GM12864 (cell line): ENCODE data around the gene RDX.

ENCODE experiments used
- DNase-seq: peaks from one replicate; pipeline ENCODE4 v3.0.0-alpha.2; 2011; ENCODE audit warnings: low read depth
- H3K4me3 ChIP-seq: 2 replicates; pipeline ENCODE4 v1.5.1; 2011; ENCODE audit warnings: mild to moderate bottlenecking, low read depth, low read length, control low read depth
- CTCF ChIP-seq: IDR thresholded peaks from 2 replicates; pipeline ENCODE4 v1.5.1; 2011; ENCODE audit warnings: low read depth, mild to moderate bottlenecking, moderate library complexity, low read length, control low read depth, inconsistent platforms; ENCODE audit errors: missing control alignments

RDX gene

GRCh38 chr11:110160437-110160836 is 136.0 kb downstream of the RDX start:
- no peak overlapping the region for H3K4me3 ChIP-seq
- no peak for DNase-seq
- no peak for TF ChIP-seq CTCF

DNA sequence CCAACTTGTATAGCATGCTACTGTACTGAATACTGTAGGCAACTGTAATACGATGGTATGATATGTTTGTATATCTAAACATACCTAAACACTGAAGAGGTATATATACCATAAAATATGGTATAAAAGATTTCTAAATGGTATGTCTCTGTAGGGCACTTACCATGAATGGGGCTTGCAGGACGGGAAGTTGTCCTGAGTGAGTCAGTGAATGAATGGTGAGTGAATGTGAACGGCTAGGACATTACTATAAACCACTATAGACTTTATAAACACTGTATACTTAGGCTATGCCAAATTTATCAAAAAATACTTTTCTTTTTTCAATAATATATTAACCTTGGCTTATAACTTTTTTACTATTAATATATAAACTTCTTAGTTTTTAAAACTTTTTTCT is 136.4 kb downstream of the RDX start:
- DNase-seq: no peak
- no peak for TF ChIP-seq CTCF
- H3K4me3 ChIP-seq: no peak overlapping the region

- no peak overlapping the region for H3K4me3 ChIP-seq
- no peak for TF ChIP-seq CTCF
Observed at GRCh38 chr11:110159476-110159875, 136.9 kb downstream of the RDX start.

GRCh38 chr11:110158317-110159200 is 137.9 kb downstream of the RDX start:
- no peak overlapping the region for H3K4me3 ChIP-seq
- TF ChIP-seq CTCF: no peak
- no peak for DNase-seq

More at GRCh38 chr11:110159476-110159875, 136.9 kb downstream of the RDX start:
- no peak for DNase-seq

DNA sequence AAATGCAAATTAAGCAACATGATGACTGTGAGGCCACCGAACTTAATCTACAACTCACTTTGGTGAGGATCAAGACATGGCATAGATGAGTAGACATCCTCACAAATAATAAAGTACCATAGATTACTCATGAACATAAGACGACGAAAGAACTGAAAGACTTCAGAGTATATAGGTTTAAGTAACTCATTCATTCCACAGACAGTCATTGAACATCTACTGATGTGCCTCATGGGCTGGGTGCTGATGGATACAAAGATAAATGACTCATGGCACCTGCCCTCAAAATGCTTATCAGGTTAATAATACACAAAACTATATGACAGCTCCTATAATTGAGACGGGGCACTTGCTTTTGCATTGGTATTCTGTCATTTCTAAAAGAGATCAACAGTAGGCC is 139.9 kb downstream of the RDX start:
- TF ChIP-seq CTCF: no peak
- H3K4me3 ChIP-seq: no peak overlapping the region

GRCh38 chr11:110153474-110153873 is 142.9 kb downstream of the RDX start:
- TF ChIP-seq CTCF: no peak
- H3K4me3 ChIP-seq: no peak overlapping the region
- no peak for DNase-seq

More for the DNA sequence above, 139.9 kb downstream of the RDX start:
- DNase-seq: no peak

- DNase-seq: no peak
- no peak for TF ChIP-seq CTCF
- no peak overlapping the region for H3K4me3 ChIP-seq
Observed at GRCh38 chr11:110152199-110152598, 144.2 kb downstream of the RDX start.
